Breast epithelium (tissue), 3 donors: ENCODE results near the gene HLA-B.

Experiments
- POLR2A ChIP-seq: fragments of 450-650 bp; IDR thresholded peaks from one replicate; pipeline ENCODE4 v1.6.1; 2016; ENCODE audit warnings: antibody characterized with exemption, mild to moderate bottlenecking, moderate library complexity
- POLR2AphosphoS5 ChIP-seq, 3 donors: sonication (generic); formaldehyde crosslinking; IDR thresholded peaks; one replicate each; pipeline ENCODE4 v1.6.1; 2017; ENCODE audit warnings: antibody characterized with exemption in 3 of 3
- TF ChIP-seq, protein P1 (sequence below), 3 donors: fragments of 450-650 bp; IDR thresholded peaks; one replicate each; pipeline ENCODE4 v1.5.1; 2016 to 2017; ENCODE audit warnings: antibody characterized with exemption in 3 of 3, mild to moderate bottlenecking in 3 of 3, moderate library complexity in 3 of 3

DNA sequence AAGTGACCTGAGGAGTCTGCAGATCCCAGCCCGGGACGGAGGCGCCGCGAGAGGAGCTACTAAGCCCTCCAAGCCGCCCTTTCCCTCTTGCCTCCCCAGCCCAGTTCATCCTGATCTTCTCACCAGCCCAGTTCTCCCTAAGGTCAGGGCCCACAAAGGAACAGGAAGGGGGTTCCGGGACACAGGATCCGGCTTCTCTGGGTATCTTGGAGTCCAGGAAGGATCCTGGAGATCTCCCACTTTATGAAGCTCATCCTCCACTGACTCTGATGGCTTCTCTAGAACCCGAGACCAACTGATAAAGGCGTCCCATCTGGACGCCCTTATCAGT lies 48.2 kb downstream of the HLA-B start:
- TF ChIP-seq, protein P1, sequence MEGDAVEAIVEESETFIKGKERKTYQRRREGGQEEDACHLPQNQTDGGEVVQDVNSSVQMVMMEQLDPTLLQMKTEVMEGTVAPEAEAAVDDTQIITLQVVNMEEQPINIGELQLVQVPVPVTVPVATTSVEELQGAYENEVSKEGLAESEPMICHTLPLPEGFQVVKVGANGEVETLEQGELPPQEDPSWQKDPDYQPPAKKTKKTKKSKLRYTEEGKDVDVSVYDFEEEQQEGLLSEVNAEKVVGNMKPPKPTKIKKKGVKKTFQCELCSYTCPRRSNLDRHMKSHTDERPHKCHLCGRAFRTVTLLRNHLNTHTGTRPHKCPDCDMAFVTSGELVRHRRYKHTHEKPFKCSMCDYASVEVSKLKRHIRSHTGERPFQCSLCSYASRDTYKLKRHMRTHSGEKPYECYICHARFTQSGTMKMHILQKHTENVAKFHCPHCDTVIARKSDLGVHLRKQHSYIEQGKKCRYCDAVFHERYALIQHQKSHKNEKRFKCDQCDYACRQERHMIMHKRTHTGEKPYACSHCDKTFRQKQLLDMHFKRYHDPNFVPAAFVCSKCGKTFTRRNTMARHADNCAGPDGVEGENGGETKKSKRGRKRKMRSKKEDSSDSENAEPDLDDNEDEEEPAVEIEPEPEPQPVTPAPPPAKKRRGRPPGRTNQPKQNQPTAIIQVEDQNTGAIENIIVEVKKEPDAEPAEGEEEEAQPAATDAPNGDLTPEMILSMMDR (IDR thresholded peaks at IDR 0.05), result no peak
- TF ChIP-seq POLR2A (no peak), POLR2AphosphoS5 (IDR thresholded peaks at IDR 0.05) (no peak)
